GM18505 (cell line): ENCODE data around the gene SYCP2.

Experiments used
- ATAC-seq: cut with Tn5 transposase; IDR thresholded peaks from one replicate; pipeline ENCODE4 v1.9.1; 2021; ENCODE audit not compliant: unreplicated experiment
- POLR2A ChIP-seq: IDR thresholded peaks from 4 replicates; pipeline ENCODE4 v1.6.1; 2011; ENCODE audit warnings: borderline replicate concordance; ENCODE audit not compliant: insufficient read depth, insufficient read length; ENCODE audit errors: extremely low read depth

Gene SYCP2

DNA sequence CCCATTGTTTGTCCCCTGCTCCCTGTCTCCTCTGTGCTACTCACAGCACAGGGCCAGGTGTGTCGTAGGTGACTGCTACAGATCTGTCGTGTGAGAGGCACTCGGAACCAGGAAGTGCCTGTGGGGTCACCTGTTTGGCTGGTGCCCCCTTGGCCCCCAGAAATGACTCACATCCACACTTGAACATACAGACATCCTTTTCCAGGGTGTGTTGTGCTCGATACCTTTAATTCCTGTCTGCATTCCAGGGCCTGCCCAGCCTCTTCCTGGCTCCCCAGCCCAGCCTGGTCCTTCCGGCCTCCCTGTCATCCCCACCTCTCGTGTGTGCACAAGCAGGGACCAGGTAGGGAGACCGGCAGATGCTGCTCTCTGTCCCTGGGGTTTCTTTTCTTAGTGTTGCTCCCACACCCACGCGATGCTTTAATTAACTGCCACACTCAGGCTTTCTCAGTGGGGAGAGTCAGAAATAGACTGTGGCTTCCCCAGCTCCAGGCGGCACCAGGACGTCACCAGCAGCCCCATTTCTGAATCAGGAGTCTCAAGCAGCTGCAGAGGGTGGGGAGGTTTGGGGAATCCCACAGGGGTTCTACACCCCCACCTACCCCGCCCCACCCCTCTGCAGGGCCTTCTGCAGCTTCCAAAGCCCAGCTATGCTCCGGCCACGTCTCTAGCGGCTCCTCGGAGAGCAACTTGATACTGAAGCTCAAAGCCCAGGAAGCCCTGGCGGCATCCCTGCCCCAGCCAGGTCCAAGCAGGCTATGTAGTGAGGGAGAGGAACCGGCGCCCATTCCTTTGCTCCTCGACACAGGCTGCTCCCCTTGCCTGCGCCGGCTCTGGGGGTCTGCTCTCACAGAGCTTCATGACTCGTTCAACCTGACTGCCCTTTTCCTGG, 102.2 kb downstream of the SYCP2 start:
- ATAC-seq = no peak
- no peak for TF ChIP-seq POLR2A

DNA sequence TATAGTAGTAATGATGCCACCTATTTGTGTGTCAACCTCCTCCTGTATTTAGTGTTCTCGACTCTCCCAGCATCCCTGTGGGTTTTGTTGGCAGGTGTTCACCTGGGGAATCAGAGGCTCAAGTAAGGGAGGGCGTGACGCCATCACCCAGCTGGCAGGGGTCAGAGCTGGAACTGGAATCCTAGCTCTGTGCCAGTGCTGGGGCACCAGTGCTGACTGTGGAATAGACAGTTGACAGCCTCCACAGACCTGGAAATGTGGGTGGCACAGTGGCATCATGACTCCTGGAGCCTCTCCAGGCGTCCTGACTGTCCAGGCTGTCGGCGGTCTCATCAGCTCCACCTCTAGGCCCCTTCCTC, 102.8 kb downstream of the SYCP2 start:
- no peak for TF ChIP-seq POLR2A
- ATAC-seq = no peak

DNA sequence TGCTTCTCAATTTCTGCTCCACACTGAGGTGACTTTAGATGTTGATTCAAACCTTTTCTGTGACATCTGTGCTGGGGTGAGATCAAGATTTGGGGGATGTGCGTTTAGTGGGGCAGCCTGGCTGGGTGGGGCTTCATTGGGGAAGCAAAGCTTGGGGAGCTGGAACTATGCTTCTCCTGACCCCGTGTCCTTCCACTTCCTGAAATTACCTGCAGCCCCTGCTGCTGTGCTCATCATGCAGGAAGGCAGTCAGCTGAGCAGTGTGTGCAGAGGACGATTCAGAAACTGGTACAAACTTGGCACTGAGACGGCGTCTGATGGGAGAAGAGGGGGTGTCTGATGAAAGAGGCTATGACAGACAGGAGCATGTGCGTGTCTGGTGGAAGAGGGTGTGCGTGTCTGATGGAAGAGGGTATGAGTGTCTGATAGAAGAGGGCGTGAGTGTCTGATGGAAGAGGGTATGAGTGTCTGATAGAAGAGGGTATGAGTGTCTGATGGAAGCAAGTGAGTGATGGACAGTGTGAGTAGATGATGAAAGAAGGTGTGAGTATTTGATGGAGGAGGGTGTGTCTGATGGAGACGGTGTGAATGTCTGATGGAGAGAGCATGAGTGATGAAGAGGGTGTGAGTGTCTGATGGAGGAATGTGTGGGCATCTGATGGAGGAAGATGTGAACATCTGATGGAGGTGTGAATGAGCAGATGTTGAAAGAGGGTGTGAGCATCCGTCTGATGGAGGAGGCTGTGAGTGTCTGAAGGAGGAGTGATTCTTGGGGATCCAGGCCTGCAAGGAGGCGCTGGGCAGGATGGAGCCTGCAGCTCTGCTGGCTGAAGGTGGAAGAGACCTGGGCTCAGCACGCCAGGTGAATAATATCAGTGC, 103.4 kb downstream of the SYCP2 start:
- ATAC-seq = no peak
- no peak for TF ChIP-seq POLR2A

DNA sequence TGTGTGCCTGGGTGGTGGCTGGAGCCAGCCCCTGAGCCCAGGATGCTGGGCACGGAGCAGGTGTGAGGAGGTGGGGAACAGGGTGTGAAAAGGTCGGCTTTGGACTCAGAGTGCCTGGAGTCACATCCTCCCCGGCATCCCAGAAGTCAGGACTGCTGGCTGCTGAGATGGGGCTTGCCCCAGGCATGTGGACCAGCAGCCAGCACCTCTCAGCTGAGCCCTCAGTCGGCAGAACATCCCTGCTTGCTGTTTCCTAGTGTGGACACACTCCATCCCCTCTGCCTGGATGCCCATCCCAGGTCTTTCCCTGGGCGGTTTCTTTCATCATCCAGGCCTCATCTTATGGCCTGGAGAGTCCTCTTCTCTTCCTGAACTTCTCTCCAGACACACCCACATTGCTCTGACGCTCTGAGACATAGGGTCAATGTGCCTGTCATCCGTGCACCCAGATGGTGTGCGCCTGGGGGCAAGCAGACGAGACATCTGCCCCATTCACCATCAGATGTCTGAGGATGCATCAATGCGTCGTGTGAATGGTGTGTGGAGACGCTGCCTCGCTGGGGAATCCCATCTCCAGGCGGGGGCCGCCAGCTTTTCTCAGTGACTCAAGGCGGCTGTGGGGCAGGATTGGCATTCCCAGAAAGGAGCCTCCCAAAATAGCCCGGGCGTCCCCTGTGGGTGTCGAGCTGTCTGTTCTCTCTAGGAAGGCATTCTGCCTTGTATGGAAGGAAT, 104.2 kb downstream of the SYCP2 start:
- ATAC-seq = no peak

DNA sequence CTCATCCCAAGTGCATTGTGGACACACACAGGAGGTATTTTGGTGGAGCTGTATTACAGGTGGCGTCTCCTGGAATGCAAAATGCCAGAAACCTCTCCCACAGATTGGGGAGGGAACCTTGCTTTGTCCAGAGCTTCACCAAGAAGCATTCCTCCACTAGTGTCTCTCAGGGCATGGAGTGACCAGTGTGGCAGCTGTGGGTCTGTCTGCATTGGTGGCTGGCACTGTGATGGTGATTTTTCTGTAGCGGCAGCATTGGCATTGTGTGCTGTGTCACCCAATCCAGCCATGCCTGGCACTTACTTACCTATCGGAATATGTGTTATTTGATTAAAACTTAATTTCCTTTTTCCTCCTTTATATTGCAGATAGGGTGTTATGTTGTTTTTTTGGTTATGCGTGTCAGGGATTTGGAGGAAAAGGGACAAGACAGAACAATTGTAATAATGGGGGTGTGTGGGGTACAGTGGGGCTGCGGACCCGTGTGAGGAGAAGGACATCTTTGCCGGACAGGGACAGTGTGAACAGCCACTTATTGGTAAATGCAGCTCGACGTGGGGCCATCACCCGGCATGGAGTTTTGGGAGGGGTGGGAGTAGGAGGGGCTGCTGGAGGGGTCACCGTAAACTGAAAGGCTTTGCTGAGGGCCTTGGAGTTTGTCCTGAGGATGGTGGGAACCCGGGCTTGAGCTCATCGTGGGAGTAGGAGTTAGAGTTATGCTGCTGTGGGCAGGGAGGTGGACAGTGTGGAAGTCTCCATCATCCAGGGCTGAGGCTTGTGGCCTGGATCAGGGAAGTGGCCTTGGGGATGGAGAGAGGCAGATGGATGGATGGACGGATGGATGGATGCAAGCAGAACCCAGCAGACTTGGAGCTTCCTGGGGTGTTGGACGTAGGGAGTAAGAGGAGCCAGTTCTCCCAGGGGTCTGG, 105.0 kb downstream of the SYCP2 start:
- ATAC-seq = no peak
- no peak for TF ChIP-seq POLR2A

More for the DNA sequence above, 104.2 kb downstream of the SYCP2 start:
- TF ChIP-seq POLR2A = no peak

DNA sequence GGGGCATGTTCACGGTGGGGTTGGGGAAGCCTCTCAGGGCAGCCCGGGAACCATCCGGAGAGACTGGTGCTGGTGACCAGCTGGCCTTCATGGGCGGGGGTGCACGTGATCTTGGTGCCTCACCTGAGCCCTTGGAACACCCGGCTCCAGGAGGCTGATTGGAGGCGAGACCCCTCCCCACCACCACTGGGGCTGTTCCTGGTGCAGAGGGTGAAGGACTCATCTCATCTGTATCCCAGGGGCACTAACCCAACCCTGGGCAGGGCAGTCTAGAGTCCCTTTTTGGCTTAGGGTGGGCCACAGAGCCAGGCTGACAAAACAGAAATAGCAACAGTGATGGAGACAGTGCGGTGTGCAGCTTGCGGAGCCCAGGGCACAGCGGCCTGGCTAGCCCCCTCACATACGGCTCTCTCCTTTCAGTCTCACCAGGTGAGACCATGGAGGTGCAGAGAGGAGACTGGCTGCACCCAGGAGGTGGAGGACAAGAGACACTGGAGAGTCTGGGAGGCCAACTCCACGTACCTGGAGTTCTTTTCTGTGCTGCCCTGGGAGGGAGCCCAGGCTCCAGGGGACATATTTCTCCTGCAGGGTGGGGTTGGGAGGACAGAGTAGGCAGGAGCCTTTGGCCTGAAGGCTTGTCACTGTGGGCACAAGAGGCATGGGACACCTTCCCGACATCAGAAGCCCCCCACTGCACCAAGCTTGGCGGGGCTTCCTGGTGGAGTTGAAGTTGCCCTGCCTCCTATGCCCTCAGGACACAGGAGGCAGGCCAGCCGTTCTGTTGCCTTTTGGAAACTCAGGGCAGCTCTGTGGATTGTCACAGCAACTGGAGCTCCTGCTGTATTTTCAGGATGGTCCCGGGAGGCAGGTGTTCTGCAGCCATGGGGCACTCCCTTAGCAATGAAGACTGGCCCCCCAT, 106.0 kb downstream of the SYCP2 start:
- no peak for ATAC-seq
- no peak for TF ChIP-seq POLR2A

DNA sequence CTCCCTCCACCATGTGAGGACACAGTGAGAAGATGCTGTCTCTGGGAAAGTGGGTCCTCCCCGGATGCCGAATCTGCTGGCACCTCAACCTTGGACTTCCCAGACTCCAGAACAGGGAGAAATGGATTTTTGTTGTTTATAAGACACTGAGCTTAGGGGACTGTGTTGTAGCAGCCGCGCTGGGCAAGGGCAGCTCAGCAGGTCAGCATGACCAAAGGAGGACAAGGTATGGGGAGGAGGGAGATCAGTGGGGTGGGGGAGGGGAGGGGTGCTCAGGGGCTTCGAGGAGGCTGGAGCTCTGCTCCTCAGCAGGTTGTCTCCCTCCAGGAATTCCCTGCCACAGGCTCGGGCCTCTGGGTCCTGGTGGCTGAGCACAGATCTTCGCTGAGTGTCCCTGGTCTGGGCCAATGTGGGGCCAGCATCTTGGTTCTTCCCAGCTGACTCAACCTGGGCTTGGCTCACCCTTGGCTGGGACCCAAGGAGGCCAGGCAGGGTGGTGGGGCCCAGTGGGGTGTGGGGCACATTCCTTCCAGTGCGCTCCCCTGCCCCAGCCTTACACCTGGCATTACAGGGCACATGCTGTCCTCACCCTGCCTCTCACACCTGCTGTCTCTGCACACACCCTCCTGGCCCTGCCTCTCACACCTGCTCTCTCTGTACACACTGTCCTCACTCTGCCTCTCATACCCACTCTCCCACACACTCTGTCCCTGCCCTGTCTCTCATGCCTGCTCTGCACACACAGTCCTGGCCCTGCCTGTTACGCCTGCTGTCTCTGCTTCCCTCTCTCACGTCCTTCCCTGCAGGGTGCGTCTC, 107.3 kb downstream of the SYCP2 start:
- no peak for ATAC-seq
- no peak for TF ChIP-seq POLR2A

DNA sequence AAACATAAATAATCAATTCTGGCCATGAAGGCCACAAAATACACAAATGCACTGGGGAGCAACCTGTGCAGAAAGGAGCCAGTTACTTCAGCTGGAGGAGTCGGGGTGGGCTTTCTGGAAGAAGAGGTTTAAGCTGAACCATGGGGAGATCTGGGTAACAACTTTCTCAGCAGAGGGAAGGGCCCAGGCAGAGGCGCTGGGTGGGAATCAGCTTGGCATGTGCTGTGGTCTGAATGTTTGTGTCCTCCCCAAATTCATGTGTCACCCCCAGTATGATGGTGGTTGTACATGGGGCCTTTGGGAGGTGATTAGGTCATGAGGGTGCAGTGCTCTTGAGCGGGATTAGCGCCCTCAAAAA, 107.9 kb downstream of the SYCP2 start:
- no peak for ATAC-seq
- TF ChIP-seq POLR2A = no peak

DNA sequence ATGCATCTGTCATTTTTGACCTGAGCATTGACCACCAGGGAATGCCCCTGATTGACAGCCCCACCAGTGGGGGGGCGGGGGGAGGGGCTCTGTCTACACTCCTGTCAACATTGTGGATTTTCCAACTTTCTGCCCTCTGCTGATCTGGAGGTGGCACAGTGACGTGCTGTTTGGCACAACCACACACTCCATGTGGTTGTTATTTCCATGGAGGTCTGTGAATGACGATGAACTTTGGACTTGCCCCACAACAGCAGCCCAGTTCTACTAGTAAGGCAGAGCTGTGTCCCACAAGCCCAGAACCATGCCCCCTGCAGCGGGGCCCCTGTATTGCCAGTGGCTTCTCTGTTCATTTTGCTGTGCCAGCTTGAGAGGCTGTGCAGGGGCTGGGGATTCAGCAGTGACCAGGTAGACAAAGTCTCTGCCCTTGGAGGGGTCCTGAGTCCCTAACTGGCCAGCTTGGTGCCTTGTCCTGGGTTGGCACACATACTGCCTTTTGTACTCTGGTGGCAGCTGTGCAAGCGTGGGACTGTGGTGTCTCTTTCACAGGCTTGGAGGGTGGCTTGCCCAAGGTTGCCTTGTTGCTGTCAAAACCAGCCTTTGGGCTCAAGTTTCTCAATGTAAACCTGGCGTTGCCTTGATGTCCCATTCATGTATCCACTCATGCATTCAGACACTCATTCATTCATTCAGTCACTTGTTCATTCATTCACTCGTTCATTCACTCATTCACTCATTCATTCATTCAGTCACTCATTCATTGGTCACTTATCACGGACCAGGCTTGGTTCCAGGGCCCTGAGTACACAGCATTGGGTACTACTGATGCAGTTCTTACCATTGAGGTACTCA, 108.5 kb downstream of the SYCP2 start:
- no peak for TF ChIP-seq POLR2A
- no peak for ATAC-seq
